Heart left ventricle (tissue), 13 donors: Measurements from ENCODE around the gene CSF3R.

Experiments used
- POLR2A ChIP-seq, 2 donors: fragments of 450-650 bp; IDR thresholded peaks; one replicate each; pipeline ENCODE4 v1.6.1; 2017; ENCODE audit warnings: antibody characterized with exemption in 2 of 2, mild to moderate bottlenecking in 2 of 2, moderate library complexity in 2 of 2
- TF ChIP-seq, protein P1 (sequence below), 12 donors: fragments of 200-600 bp; sonication (generic) in 4 of 12; IDR thresholded peaks; one replicate each; pipeline versions ENCODE4 v1.5.0 to v1.8.0; 2018 to 2022; ENCODE audit warnings: antibody characterized with exemption in 12 of 12, mild to moderate bottlenecking in 5 of 12
- donor health status: ischemic (EF 13 %, LVEDD 7.1; RV severe dilation, severe dysfunction).
- donor health status: DM: no; HTN: yes; CAD: no.
- donor health status: DM: no; HTN: no; CAD: no.
- donor health status: ischemic (EF 25% LVEDD 6.9; RV normal size, moderate dysfunction).
- donor health status: ischemic (EF 25% LVEDD 5.7; RV mildly dilated, moderate dysfunction).
- donor health status: ischemic (EF 35%, LVEDD 5.7; RV mildly dilated, moderate dysfunction).
- donor health status: nonischemic (EF 11% LVEDD 7.7; RV severe dilation, severe dysfunction).
- donor health status: DM: yes; HTN: yes; CAD: no.
- donor health status: PGD.
- donor health status: ischemic (EF 29% LVEDD 5.4; RV normal size, mild dysfunction).
- donor health status: nonischemic (EF 23%, LVEDD 6.1; RV moderate dilation, normal function).

DNA sequence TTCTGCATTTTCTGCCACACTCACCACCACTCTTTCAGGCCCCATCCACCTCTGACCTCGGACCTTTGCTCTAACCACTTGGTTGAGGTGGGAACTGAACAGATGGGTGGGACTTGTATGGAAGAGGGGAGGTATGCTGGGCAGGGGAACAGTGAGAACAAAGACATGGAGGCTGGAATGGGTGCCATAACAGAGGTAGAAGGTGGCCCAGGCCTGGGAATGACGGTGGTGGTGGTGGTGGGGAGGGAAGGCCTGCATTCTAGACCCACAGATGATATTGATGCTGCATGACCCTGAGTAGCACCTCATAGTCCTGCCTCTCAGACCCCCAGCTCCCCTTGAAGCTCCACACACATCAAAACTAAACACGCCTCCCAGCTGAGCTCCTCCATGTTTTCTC, 5.2 kb upstream of the CSF3R start:
- TF ChIP-seq, protein P1, sequence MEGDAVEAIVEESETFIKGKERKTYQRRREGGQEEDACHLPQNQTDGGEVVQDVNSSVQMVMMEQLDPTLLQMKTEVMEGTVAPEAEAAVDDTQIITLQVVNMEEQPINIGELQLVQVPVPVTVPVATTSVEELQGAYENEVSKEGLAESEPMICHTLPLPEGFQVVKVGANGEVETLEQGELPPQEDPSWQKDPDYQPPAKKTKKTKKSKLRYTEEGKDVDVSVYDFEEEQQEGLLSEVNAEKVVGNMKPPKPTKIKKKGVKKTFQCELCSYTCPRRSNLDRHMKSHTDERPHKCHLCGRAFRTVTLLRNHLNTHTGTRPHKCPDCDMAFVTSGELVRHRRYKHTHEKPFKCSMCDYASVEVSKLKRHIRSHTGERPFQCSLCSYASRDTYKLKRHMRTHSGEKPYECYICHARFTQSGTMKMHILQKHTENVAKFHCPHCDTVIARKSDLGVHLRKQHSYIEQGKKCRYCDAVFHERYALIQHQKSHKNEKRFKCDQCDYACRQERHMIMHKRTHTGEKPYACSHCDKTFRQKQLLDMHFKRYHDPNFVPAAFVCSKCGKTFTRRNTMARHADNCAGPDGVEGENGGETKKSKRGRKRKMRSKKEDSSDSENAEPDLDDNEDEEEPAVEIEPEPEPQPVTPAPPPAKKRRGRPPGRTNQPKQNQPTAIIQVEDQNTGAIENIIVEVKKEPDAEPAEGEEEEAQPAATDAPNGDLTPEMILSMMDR (IDR thresholded peaks at IDR 0.05), result no peak
- no peak for TF ChIP-seq POLR2A (IDR thresholded peaks at IDR 0.05)
